Left lung (tissue), 10 donors: Measurements from ENCODE around the gene LMBR1. TPM values are rescaled to one million over a fixed set of nuclear protein-coding genes. Genes with fewer than 3 reads are reported as not detected.
"Not testable (repeated sequence)": the region's sequence is repeated elsewhere in the genome, so short reads cannot be mapped to it uniquely, and the experiment has no call there.

Experiments used
- ATAC-seq: fragments of 200-7000 bp; cut with Tn5 transposase; one replicate; pipeline ENCODE4 v1.9.1; 2020; ENCODE audit warnings: moderate library complexity
- DNase-seq, 4 donors: peaks; one replicate each; pipeline ENCODE4 v3.0.0-alpha.2; 2013 to 2020
- H3K27ac ChIP-seq, 2 donors: fragments of 200-600 bp; sonication (generic) in 1 of 2; one replicate each; pipeline versions ENCODE4 v1.5.0 to v1.8.0; 2020 to 2021
- H3K27me3 ChIP-seq, 2 donors: fragments of 200-600 bp; sonication (generic) in 1 of 2; one replicate each; pipeline versions ENCODE4 v1.5.0 to v1.8.0; 2020 to 2021
- H3K36me3 ChIP-seq, 2 donors: fragments of 200-600 bp; sonication (generic) in 1 of 2; one replicate each; pipeline versions ENCODE4 v1.5.0 to v1.8.0; 2020 to 2021
- H3K4me1 ChIP-seq, 2 donors: fragments of 200-600 bp; one replicate each; pipeline ENCODE4 v1.8.0; 2021
- H3K4me3 ChIP-seq, 2 donors: fragments of 200-600 bp; sonication (generic) in 1 of 2; one replicate each; pipeline versions ENCODE4 v1.5.0 to v1.8.0; 2020 to 2021; ENCODE audit warnings: mild to moderate bottlenecking in 1 of 2
- H3K9me3 ChIP-seq, 2 donors: fragments of 200-600 bp; sonication (generic) in 1 of 2; one replicate each; pipeline versions ENCODE4 v1.5.0 to v1.8.0; 2020 to 2021
- CTCF ChIP-seq, 2 donors: fragments of 200-600 bp; sonication (generic) in 1 of 2; IDR thresholded peaks; one replicate each; pipeline versions ENCODE4 v1.5.0 to v1.8.0; 2021; ENCODE audit warnings: antibody characterized with exemption in 2 of 2
- intact Hi-C, 2 donors: fragments of 100-400 bp; cut with DNase I; formaldehyde crosslinking; loops; one replicate each; pipeline versions ENCODE4 v1.11.2 to v1.14.2; 2022
- polyA plus RNA-seq, 6 donors: library from polyadenylated mRNA; unstranded; fragments of 120-200 nt; gene quantifications; one replicate each; pipeline ENCODE4 v1.2.1, GENCODE V29; 2013; ENCODE audit not compliant: insufficient read length in 6 of 6
- total RNA-seq, 2 donors: library from RNA; stranded (reverse); fragmentation: NEBNext Ultra II Directional; extraction: Animal tissue kit (Norgen Biotek cat#: 25700); gene quantifications; one replicate each; pipeline ENCODE4 v1.2.1, GENCODE V29; 2021
- donor health status: DM: no; HTN: yes; CAD: no.
- donor health status: DM: no; HTN: no; CAD: no.

LMBR1 gene
- total and polyA plus RNA-seq, 8 donors, result 54.7 to 71.1 (median 63.9) TPM

DNA sequence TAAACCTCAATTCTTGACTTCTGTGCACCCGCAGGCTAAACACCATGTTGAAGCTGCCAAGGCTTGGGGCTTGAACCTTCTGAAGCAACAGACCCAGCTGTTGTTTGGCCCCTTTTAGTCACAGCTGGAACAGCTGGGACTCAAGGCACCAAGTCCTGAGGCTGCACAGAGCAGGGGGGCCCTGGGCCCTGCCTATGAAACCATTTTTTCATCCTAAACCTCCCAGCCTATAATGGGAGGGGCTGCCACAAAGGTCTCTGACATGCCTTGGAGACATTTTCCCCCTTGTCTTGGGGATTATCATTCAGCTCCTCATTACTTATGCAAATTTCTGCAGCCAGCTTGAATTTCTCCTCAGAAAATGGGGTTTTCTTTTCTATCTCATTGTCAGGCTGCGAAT is 31.8 kb downstream of the LMBR1 start:
- Histone ChIP-seq H3K4me3 (no peak overlapping the region), H3K27ac (no peak overlapping the region), H3K36me3 (peaks cover 0 to 28% of the 10 kb centered on the region in 2 donors), H3K4me1 (no peaks in the 10 kb centered on the region), H3K9me3 (peaks cover 5 to 39% of the 10 kb centered on the region in 2 donors), H3K27me3 (no peaks in the 10 kb centered on the region)
- intact Hi-C loops, result no loop called here
- TF ChIP-seq CTCF (IDR thresholded peaks at IDR 0.05), result no peak
- ATAC-seq (no peak), DNase-seq (no peak)

- H3K4me3 ChIP-seq, H3K4me1 ChIP-seq, H3K27ac ChIP-seq, DNase-seq, intact Hi-C loops, H3K27me3 ChIP-seq, ATAC-seq: not testable (repeated sequence)
- peaks cover 0 to 28% of the 10 kb centered on the region in 2 donors for H3K36me3 ChIP-seq
- H3K9me3 ChIP-seq, result peaks cover 5 to 46% of the 10 kb centered on the region in 2 donors
These were observed 32.9 kb downstream of the LMBR1 start for GRCh38 chr7:156860099-156860498.

- no peak for ATAC-seq
- Histone ChIP-seq H3K4me1 (no peaks in the 10 kb centered on the region), H3K4me3 (no peak overlapping the region), H3K27me3 (no peaks in the 10 kb centered on the region), H3K36me3 (peaks cover 0 to 28% of the 10 kb centered on the region in 2 donors), H3K27ac (no peak overlapping the region), H3K9me3 (peaks cover 5 to 57% of the 10 kb centered on the region in 2 donors)
- DNase-seq, result no peak
- intact Hi-C loops, result no loop called here
- TF ChIP-seq CTCF (IDR thresholded peaks at IDR 0.05), result no peak
These were observed 34.5 kb downstream of the LMBR1 start for GRCh38 chr7:156858523-156858922.

- no peak for TF ChIP-seq CTCF (IDR thresholded peaks at IDR 0.05)
- no peak for ATAC-seq
- no peak for DNase-seq
- Histone ChIP-seq H3K27me3 (no peaks in the 10 kb centered on the region), H3K9me3 (peaks cover 5 to 57% of the 10 kb centered on the region in 2 donors), H3K27ac (no peak overlapping the region), H3K4me1 (no peaks in the 10 kb centered on the region), H3K4me3 (no peak overlapping the region), H3K36me3 (peaks cover 0 to 28% of the 10 kb centered on the region in 2 donors)
- intact Hi-C loops, result no loop called here
These were observed 35.2 kb downstream of the LMBR1 start for GRCh38 chr7:156857757-156858156.

- DNase-seq, result no peak
- Histone ChIP-seq H3K36me3 (no peaks in the 10 kb centered on the region), H3K27me3 (no peaks in the 10 kb centered on the region), H3K27ac (no peak overlapping the region), H3K4me3 (no peak overlapping the region), H3K4me1 (no peaks in the 10 kb centered on the region), H3K9me3 (peaks cover 5 to 36% of the 10 kb centered on the region in 2 donors)
- no peak for ATAC-seq
- no peak for TF ChIP-seq CTCF (IDR thresholded peaks at IDR 0.05)
- intact Hi-C loops, result no loop called here
These were observed 38.3 kb downstream of the LMBR1 start for GRCh38 chr7:156854654-156855053.

DNA sequence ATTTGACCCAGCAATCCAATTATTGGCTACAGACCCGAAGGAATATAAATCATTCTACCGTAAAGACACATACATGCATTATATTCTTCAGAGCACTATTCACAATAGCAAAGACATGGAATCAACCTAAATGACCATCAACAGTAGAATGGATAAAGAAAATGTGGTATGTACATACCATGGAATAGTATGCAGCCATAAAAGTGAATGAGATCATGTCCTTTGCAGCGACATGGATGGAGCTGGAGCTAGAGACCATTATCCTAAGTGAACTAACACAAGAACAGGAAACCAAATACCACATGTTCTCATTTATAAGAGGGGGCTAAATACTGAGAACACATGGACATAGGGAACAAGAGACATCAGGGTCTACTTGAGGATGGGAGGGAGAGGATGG is 44.0 kb downstream of the LMBR1 start:
- H3K9me3 ChIP-seq, result peaks cover 0 to under 1% of the 10 kb centered on the region in 2 donors
- TF ChIP-seq CTCF (IDR thresholded peaks at IDR 0.05), result no peak
- intact Hi-C loops, result no loop called here
- DNase-seq, result no peak
- no peaks in the 10 kb centered on the region for H3K36me3 ChIP-seq
- no peaks in the 10 kb centered on the region for H3K4me1 ChIP-seq
- no peaks in the 10 kb centered on the region for H3K27me3 ChIP-seq
- ATAC-seq, result no peak
- H3K4me3 ChIP-seq, result no peak overlapping the region
- no peak overlapping the region for H3K27ac ChIP-seq
